Psoas muscle (tissue), 8 donors: Measurements from ENCODE around the gene SH3RF1. TPM values are rescaled to one million over a fixed set of nuclear protein-coding genes. Genes with fewer than 3 reads are reported as not detected.

Experiments used
- ATAC-seq, 4 donors: fragments of 200-7000 bp; cut with Tn5 transposase; one replicate each; pipeline ENCODE4 v1.9.1; 2020; ENCODE audit warnings: moderate library complexity in 3 of 4, mild to moderate bottlenecking in 2 of 4
- DNase-seq, 2 donors: peaks; one replicate each; pipeline ENCODE4 v3.0.0-alpha.2; 2020
- H3K27ac ChIP-seq: fragments of 200-600 bp; one replicate; pipeline ENCODE4 v1.8.0; 2022
- H3K27me3 ChIP-seq, 3 donors: fragments of 200-600 bp in 1 of 3; one replicate each; pipeline versions ENCODE4 v1.6.1 to v1.8.0; 2013 to 2022; ENCODE audit warnings: low read length in 2 of 3, mild to moderate bottlenecking in 2 of 3, moderate library complexity in 1 of 3; ENCODE audit not compliant: insufficient read depth in 3 of 3
- H3K36me3 ChIP-seq, 2 donors: fragments of 200-600 bp in 1 of 2; one replicate each; pipeline versions ENCODE4 v1.6.1 to v1.8.0; 2013 to 2022; ENCODE audit warnings: low read depth in 1 of 2, mild to moderate bottlenecking in 1 of 2, moderate library complexity in 1 of 2; ENCODE audit not compliant: insufficient read depth in 1 of 2
- H3K4me1 ChIP-seq: fragments of 200-600 bp; one replicate; pipeline ENCODE4 v1.8.0; 2022
- H3K4me3 ChIP-seq: fragments of 200-600 bp; one replicate; pipeline ENCODE4 v1.8.0; 2022; ENCODE audit warnings: mild to moderate bottlenecking
- H3K9me3 ChIP-seq: fragments of 200-600 bp; one replicate; pipeline ENCODE4 v1.8.0; 2022
- WGBS, 3 donors: extraction: QIAGEN DNeasy Blood & Tissue Kit; methylation state at CpG; one replicate each; pipeline versions ENCODE4 v1.1.6 to v1.1.7; 2013; 5-methylcytosine and 5-hydroxymethylcytosine counted together
- intact Hi-C, 2 donors: fragments of 100-400 bp; cut with DNase I; formaldehyde crosslinking; loops; one replicate each; pipeline versions ENCODE4 v1.11.0 to v1.14.2; 2022
- polyA plus RNA-seq, 3 donors: library from polyadenylated mRNA; stranded (reverse); fragments of 200-250 nt; gene quantifications; one replicate each; pipeline ENCODE4 v1.2.3, GENCODE V29; 2013
- total RNA-seq, 4 donors: library from RNA; stranded (reverse); fragmentation: NEBNext Ultra II Directional in 2 of 4; extraction: Animal tissue kit (Norgen Biotek cat#: 25700) in 2 of 4; gene quantifications; one replicate each; pipeline versions ENCODE4 v1.2.1 to v1.2.4, GENCODE V29; 2021 to 2023
- TF ChIP-seq, protein P1 (sequence below): fragments of 200-600 bp; IDR thresholded peaks from one replicate; pipeline ENCODE4 v1.8.0; 2022; ENCODE audit warnings: antibody characterized with exemption
- donor health status: healthy with polysubstance abuse.
- donor health status: DM: no; HTN: no; CAD: no; lungs with moderate emphysema.
- donor health status: Bipolar disorder and iron deficiency.
- donor health status: healthy.
- donor health status: DM: yes; HTN: yes; CAD: no.
- donor health status: DM: no; HTN: no; CAD: no.
- donor health status: DM: no; HTN: no; CAD: no.
- donor health status: DM: yes; HTN: yes; CAD: no.

The SH3RF1 gene
- total and polyA plus RNA-seq, 7 donors: 4.8 to 35.9 (median 19.2) TPM

- Histone ChIP-seq H3K4me1 (no peaks in the 10 kb centered on the region), H3K4me3 (no peak overlapping the region), H3K36me3 (no peaks in the 10 kb centered on the region), H3K27me3 (no peaks in the 10 kb centered on the region), H3K9me3 (no peaks in the 10 kb centered on the region), H3K27ac (no peak overlapping the region)
- DNase-seq: no peak
- TF ChIP-seq, protein P1, sequence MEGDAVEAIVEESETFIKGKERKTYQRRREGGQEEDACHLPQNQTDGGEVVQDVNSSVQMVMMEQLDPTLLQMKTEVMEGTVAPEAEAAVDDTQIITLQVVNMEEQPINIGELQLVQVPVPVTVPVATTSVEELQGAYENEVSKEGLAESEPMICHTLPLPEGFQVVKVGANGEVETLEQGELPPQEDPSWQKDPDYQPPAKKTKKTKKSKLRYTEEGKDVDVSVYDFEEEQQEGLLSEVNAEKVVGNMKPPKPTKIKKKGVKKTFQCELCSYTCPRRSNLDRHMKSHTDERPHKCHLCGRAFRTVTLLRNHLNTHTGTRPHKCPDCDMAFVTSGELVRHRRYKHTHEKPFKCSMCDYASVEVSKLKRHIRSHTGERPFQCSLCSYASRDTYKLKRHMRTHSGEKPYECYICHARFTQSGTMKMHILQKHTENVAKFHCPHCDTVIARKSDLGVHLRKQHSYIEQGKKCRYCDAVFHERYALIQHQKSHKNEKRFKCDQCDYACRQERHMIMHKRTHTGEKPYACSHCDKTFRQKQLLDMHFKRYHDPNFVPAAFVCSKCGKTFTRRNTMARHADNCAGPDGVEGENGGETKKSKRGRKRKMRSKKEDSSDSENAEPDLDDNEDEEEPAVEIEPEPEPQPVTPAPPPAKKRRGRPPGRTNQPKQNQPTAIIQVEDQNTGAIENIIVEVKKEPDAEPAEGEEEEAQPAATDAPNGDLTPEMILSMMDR: no peak
- intact Hi-C loops: no loop called here
- 77 to 88% (median 87%) methylated on average over 5 of the region's 5 CpGs for WGBS, 3 donors
- no peak for ATAC-seq
Observed at GRCh38 chr4:169070895-169071218, 199.9 kb downstream of the SH3RF1 start.

GRCh38 chr4:169070071-169070894 lies 200.5 kb downstream of the SH3RF1 start:
- H3K27ac ChIP-seq: peak overlapping the region; percentile 30

DNA sequence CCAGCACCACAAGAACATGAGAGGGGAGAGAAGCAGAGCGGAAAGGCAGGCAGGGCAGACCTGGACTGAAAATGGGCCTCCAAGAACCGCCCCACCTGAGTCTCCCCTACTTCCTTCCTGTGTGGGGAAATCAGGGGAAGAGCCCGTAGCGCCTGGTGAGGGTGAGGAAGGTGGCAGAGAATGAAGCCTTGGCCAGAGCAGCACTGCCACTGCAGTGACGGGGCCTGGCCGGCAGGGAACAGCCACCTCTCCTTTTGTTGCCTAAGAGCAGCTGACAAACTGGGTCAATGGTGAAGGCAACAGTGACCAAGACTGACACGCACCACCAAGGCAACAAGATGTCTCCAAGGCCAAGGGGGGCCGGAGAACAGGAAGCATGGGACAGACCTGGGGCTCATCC lies 202.3 kb downstream of the SH3RF1 start:
- no peaks in the 10 kb centered on the region for H3K4me1 ChIP-seq
- intact Hi-C loops: no loop called here
- no peak for ATAC-seq
- DNase-seq: no peak
- TF ChIP-seq, protein P1: no peak
- H3K27ac ChIP-seq: no peak overlapping the region
- no peak overlapping the region for H3K4me3 ChIP-seq
- WGBS, 3 donors: 85 to 90% (median 85%) methylated on average over 8 of the region's 8 CpGs
- H3K27me3 ChIP-seq: no peaks in the 10 kb centered on the region
- no peaks in the 10 kb centered on the region for H3K36me3 ChIP-seq
- no peaks in the 10 kb centered on the region for H3K9me3 ChIP-seq

More at GRCh38 chr4:169070071-169070894, 200.5 kb downstream of the SH3RF1 start:
- peak in 1 of 2 donors; percentile 29 for DNase-seq
- Histone ChIP-seq H3K9me3 (no peaks in the 10 kb centered on the region), H3K4me1 (no peaks in the 10 kb centered on the region), H3K36me3 (no peaks in the 10 kb centered on the region), H3K4me3 (no peak overlapping the region), H3K27me3 (no peaks in the 10 kb centered on the region)
- peak in 1 of 4 donors; percentile 16 for ATAC-seq
- intact Hi-C loops: no loop called here
- WGBS, 3 donors: 38 to 43% (median 41%) methylated on average over 16 of the region's 16 CpGs
- TF ChIP-seq, protein P1: no peak

DNA sequence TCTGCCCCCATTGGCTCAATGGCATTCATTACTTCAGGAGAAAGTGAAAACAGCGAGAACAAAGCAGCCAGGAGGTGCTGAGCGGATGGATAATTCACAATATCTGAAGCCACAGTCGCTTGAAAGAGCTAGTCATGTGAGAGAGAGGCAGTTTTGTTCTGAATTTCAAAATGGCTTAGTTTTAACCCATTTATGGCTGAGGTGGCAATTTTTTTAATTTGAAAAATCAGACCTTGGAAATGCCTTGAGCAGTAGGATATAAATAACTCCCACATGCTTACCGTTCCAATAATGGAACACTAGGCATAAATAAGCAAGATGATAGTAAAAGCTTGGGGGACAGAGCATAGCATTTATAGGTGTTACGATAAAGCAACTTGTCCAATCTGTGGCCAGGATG lies 203.8 kb downstream of the SH3RF1 start:
- Histone ChIP-seq H3K27me3 (no peaks in the 10 kb centered on the region), H3K4me3 (no peak overlapping the region), H3K27ac (no peak overlapping the region), H3K4me1 (no peaks in the 10 kb centered on the region), H3K9me3 (no peaks in the 10 kb centered on the region), H3K36me3 (no peaks in the 10 kb centered on the region)
- intact Hi-C loops: no loop called here
- TF ChIP-seq, protein P1: no peak
- no peak for DNase-seq
- no peak for ATAC-seq
- 91 to 95% (median 92%) methylated on average over 5 of the region's 5 CpGs for WGBS, 3 donors

- ATAC-seq: peak in 1 of 4 donors; percentile 21
- no peak for DNase-seq
- H3K9me3 ChIP-seq: no peaks in the 10 kb centered on the region
- peaks cover 16% of the 10 kb centered on the region for H3K4me1 ChIP-seq
- intact Hi-C loops: no loop called here
- H3K4me3 ChIP-seq: no peak overlapping the region
- H3K27ac ChIP-seq: no peak overlapping the region
- no peaks in the 10 kb centered on the region for H3K36me3 ChIP-seq
- H3K27me3 ChIP-seq: no peaks in the 10 kb centered on the region
- TF ChIP-seq, protein P1: no peak
- 49 to 53% (median 50%) methylated on average over 2 of the region's 2 CpGs for WGBS, 3 donors
Observed at GRCh38 chr4:169064296-169064695, 206.5 kb downstream of the SH3RF1 start.
